Peyer's patch (tissue), 4 donors: ENCODE results near the gene MSH5. TPM values are rescaled to one million over a fixed set of nuclear protein-coding genes. Genes with fewer than 3 reads are reported as not detected.

ENCODE experiments used
- DNase-seq, 3 donors: peaks; one replicate each; pipeline ENCODE4 v3.0.0-alpha.2; 2017 to 2019
- H3K27ac ChIP-seq, 4 donors: fragments of 200-600 bp; sonication (generic); one replicate each; pipeline ENCODE4 v1.5.1; 2016 to 2019
- H3K27me3 ChIP-seq, 2 donors: fragments of 200-600 bp; sonication (generic); one replicate each; pipeline ENCODE4 v1.5.1; 2019
- H3K36me3 ChIP-seq, 3 donors: fragments of 200-600 bp; sonication (generic); one replicate each; pipeline ENCODE4 v1.5.1; 2016 to 2019
- H3K4me1 ChIP-seq, 4 donors: fragments of 200-600 bp; sonication (generic); one replicate each; pipeline ENCODE4 v1.5.1; 2016 to 2019
- H3K4me3 ChIP-seq, 4 donors: fragments of 200-600 bp; sonication (generic); 1 replicate in 3 of 4; 2 replicates in 1 of 4; pipeline ENCODE4 v1.5.1; 2016 to 2019; ENCODE audit warnings: mild to moderate bottlenecking in 1 of 4
- H3K9me3 ChIP-seq, 4 donors: fragments of 200-600 bp; sonication (generic); one replicate each; pipeline ENCODE4 v1.5.1; 2016 to 2019; ENCODE audit warnings: mild to moderate bottlenecking in 1 of 4
- POLR2A ChIP-seq, 2 donors: fragments of 450-650 bp; IDR thresholded peaks; one replicate each; pipeline ENCODE4 v1.5.1; 2017; ENCODE audit warnings: antibody characterized with exemption in 2 of 2, mild to moderate bottlenecking in 2 of 2, moderate library complexity in 2 of 2
- total RNA-seq, 4 donors: library from RNA; depleted of rRNA; stranded (reverse); fragments of >200 nt; gene quantifications; one replicate each; pipeline ENCODE4 v1.1.0, GENCODE V29; 2016
- TF ChIP-seq, protein P1 (sequence below), 6 experiments: fragments of 450-650 bp in 4 of 6; fragments of 200-600 bp in 2 of 6; sonication (generic) in 1 of 6; IDR thresholded peaks; one replicate each; pipeline ENCODE4 v1.5.1; 2017 to 2019; ENCODE audit warnings: antibody characterized with exemption in 6 of 6, mild to moderate bottlenecking in 3 of 6, moderate library complexity in 1 of 6

MSH5 gene
- total RNA-seq, 4 donors from 2014 or later, result 21.4 to 72.6 (median 46.1) TPM

DNA sequence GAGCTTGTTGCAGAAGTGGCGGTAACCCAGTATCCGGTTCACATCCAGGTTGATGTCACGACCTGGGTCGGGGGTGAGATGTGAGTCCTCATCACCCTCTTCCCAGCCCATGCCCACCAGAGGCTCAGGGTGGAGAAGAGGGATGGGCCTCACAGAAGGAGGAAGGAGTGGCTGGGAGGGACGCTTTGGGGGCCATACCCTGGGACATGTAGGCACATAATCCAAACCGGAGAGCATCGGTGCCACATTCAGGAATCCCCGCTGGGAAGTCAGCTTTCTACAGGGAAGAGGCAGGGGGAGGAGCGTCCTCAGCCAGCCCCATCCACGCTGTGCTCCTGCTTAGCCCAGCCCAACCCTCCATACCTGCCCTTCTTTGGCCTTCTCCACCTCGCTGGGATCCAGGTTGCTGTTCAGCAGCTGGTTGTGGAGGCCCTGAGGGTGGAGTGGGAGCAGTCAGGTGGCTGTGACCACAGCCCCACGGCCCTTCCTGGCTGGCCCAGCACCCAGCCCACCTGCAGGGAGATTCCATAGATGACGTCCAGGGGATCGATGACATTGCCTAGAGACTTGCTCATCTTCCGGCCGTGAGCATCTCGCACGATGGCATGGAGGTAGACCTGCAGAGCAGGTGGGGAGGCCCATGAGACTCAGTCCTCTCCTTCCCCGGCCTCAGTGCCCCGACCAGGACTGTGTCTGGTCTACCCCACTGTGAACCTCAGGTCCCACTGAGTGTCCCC is 40.9 kb downstream of the MSH5 start:
- Histone ChIP-seq H3K27ac (no peak overlapping the region), H3K27me3 (no peaks in the 10 kb centered on the region), H3K4me1 (peaks cover 0 to 18% (median 6%) of the 10 kb centered on the region in 4 donors), H3K36me3 (peaks cover 0 to 76% (median 0%) of the 10 kb centered on the region in 3 donors), H3K9me3 (no peaks in the 10 kb centered on the region), H3K4me3 (no peak overlapping the region)
- no peak for TF ChIP-seq POLR2A (IDR thresholded peaks at IDR 0.05)
- TF ChIP-seq, protein P1, sequence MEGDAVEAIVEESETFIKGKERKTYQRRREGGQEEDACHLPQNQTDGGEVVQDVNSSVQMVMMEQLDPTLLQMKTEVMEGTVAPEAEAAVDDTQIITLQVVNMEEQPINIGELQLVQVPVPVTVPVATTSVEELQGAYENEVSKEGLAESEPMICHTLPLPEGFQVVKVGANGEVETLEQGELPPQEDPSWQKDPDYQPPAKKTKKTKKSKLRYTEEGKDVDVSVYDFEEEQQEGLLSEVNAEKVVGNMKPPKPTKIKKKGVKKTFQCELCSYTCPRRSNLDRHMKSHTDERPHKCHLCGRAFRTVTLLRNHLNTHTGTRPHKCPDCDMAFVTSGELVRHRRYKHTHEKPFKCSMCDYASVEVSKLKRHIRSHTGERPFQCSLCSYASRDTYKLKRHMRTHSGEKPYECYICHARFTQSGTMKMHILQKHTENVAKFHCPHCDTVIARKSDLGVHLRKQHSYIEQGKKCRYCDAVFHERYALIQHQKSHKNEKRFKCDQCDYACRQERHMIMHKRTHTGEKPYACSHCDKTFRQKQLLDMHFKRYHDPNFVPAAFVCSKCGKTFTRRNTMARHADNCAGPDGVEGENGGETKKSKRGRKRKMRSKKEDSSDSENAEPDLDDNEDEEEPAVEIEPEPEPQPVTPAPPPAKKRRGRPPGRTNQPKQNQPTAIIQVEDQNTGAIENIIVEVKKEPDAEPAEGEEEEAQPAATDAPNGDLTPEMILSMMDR (IDR thresholded peaks at IDR 0.05), result no peak
- DNase-seq, result no peak

- no peak overlapping the region for H3K4me3 ChIP-seq
- H3K27ac ChIP-seq, result no peak overlapping the region
- H3K36me3 ChIP-seq, result peaks cover 0 to 81% (median 0%) of the 10 kb centered on the region in 3 donors
- H3K4me1 ChIP-seq, result peaks cover 0 to 10% (median 6%) of the 10 kb centered on the region in 4 donors
- H3K9me3 ChIP-seq, result no peaks in the 10 kb centered on the region
- H3K27me3 ChIP-seq, result no peaks in the 10 kb centered on the region
- DNase-seq, result no peak
- TF ChIP-seq POLR2A (IDR thresholded peaks at IDR 0.05), result no peak
- TF ChIP-seq, protein P1 (IDR thresholded peaks at IDR 0.05), result no peak
Observed at GRCh38 chr6:31781244-31782125, 41.7 kb downstream of the MSH5 start.

DNA sequence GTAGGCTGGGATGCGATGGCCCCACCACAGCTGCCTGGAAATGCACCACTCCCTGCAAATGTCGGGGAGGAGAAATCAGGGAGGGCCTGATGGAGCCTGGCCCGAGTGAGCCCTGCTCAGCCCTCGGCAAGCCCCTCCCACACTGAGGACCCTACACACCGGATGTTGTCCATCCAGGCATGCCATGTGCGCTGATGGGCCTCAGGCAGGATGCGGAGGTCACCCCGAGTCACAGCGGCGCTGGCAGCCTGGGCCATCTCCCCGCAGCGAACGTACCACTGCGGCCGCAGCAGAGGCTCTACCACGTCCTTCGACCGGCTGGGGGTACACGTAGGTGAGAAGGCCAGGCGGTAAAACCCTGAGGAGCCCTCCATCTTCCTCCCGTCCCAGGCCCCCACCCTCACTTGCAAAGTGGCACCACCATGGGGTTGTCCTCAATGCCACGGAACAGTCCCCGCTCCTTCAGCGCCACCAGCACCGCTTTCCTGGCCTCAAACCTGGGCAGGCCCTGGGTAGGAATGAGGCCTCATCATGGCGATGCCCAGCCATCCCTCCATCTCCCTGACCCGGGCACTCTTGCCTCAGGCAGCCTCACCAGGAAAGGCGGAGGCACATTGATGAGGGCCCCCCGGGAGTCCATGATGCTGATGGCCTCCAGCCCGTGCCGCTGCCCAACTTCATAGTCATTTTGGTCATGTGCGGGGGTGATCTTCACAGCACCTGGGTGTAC is 42.5 kb downstream of the MSH5 start:
- H3K36me3 ChIP-seq, result peaks cover 0 to 81% (median 0%) of the 10 kb centered on the region in 3 donors
- no peaks in the 10 kb centered on the region for H3K9me3 ChIP-seq
- DNase-seq, result no peak
- H3K4me1 ChIP-seq, result peaks cover 0 to 2% (median under 1%) of the 10 kb centered on the region in 4 donors
- H3K27me3 ChIP-seq, result no peaks in the 10 kb centered on the region
- no peak overlapping the region for H3K27ac ChIP-seq
- H3K4me3 ChIP-seq, result no peak overlapping the region
- no peak for TF ChIP-seq POLR2A (IDR thresholded peaks at IDR 0.05)
- TF ChIP-seq, protein P1 (IDR thresholded peaks at IDR 0.05), result no peak

GRCh38 chr6:31784098-31784925 is 44.5 kb downstream of the MSH5 start:
- Histone ChIP-seq H3K36me3 (peaks cover 0 to 67% (median 0%) of the 10 kb centered on the region in 3 donors), H3K27ac (no peak overlapping the region), H3K4me1 (no peaks in the 10 kb centered on the region), H3K9me3 (no peaks in the 10 kb centered on the region), H3K4me3 (no peak overlapping the region), H3K27me3 (no peaks in the 10 kb centered on the region)
- TF ChIP-seq POLR2A (IDR thresholded peaks at IDR 0.05), result no peak
- TF ChIP-seq, protein P1 (IDR thresholded peaks at IDR 0.05), result no peak
- no peak for DNase-seq
